ELF-1 (cell line): ENCODE measurements around the gene FGFRL1.
A peak's percentile ranks its signal among the peaks of the same experiment; 100 is the strongest.
"Not testable (repeated sequence)": the region's sequence is repeated elsewhere in the genome, so short reads cannot be mapped to it uniquely, and the experiment has no call there.

Experiments used
- DNase-seq: peaks from one replicate; pipeline ENCODE4 v3.0.0-alpha.2; 2016; ENCODE audit warnings: low read depth, low spot score

The FGFRL1 gene

DNA sequence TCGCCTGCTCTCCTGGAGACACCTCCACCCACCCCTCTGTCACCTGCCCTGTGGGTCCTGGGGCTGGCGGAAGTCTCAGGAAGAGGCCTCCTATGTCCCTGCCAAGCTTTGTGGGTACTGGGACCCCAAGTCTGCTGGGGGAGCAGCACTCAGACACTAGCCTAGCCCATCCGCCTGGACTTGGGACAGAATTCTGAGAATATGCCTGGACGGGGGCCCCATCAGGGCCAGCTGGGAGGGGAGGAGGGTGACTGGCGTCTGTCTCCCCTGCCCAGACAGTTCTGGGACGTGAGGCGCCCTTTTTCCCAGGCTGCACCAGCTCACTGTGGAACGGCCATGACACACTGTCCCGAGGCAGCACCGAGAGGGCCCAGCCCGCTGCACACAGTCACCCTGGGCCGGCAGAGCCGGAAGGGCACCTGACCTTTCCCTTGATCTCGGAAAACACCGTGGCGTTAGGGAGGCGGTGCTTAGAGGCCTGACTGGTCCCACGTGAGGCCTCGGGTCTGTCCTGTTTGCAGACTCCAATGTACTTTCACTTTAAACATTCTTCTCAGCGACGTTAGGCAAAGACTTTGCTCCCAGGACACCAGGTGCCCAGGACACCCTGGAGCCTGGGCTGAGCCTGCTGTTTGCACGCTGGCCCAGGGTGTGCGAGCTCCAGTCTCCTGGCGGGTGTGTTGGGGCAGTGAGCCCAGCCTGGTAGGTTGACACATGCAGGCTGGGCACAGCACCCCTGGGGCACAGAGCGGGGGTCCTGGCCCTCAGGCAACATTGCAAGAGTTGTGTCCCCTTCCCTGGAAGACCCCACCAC is 18.9 kb upstream of the FGFRL1 start:
- DNase-seq, result peak; percentile 53

DNA sequence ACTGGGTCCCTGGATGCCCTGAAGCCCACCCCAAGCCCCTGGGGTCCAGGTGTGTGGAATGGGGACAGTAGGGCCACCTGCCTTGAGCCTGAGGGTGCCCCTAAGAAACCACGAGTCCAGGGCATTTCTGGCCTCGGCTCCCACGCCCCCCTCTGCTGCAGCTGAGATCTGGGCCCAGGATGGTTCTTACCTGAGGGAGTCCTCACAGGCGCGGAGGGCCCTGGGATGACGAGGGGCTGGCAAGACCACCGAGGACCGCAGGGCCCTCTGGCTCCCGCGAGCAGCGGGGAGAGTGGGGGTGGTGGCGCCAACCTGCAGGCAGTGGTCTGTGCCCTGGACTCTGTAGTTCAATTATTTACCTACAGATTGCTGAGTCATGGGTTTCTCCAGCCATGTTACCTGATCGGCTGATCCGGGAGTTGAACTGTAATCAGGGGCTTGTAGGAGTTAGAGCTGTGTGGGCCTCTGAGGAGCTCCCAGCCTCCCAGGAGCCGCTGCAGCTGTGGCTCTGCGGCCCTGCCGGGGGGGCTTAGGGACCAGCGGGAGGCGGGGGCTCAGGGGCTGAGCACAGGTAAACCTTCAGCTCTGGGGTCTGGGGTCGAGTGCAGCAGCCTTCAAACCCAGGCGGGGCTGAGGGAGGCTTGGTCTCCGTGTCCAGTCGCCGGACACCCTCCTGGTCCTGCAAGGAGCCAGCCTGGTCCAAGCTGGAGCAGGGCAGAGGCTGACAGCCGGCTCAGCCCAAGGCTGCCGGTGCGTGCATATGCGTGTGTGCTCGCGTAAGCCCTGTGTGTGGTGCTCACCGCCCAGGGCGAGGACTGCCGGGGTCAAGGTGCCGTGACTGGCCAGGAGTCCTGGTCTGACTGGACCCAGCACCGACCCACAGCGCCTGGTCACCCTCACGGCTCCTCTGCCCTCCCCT is 18.1 kb upstream of the FGFRL1 start, which contains the start of gene SLC26A1:
SLC26A1 (minus strand) TSS at position 294 of the 919 bp plus-strand sequence. CDS start 1,701 bp downstream, outside the sequence.
- no peak for DNase-seq

DNA sequence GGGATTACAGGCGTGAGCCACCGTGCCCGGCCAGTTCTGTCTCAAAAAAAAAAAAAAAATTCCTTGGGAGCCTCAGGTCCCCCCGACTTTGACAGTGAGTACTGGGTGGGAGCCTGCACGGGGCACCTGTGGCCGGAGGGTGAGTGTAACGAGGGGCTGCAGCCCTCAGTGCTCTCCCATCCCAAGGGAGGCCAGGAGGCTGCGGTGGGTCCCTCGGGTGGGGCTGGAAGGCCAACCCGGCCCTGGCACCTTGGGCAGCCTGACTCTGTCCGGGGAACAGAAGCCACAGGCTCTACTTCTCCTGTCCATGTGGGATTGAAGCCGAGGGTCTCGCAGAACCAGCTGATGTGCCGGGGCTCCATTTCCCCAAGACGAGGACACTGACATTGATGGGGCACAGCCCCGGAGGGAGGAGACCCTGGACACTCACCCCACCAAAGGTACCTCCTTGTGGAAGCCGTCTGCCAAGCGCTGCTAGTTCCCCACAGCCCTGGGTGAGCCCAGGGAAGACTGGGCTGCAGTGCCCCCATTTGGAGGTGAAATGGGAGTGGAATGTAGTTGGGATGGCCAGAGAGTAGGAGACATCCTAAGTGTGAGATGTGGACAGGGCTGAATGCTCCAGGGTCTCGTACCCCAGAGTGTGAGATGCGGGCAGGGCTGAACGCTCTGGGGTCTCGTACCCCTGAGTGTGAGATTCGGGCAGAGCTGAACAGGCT is 16.0 kb upstream of the FGFRL1 start:
- DNase-seq, result no peak

DNA sequence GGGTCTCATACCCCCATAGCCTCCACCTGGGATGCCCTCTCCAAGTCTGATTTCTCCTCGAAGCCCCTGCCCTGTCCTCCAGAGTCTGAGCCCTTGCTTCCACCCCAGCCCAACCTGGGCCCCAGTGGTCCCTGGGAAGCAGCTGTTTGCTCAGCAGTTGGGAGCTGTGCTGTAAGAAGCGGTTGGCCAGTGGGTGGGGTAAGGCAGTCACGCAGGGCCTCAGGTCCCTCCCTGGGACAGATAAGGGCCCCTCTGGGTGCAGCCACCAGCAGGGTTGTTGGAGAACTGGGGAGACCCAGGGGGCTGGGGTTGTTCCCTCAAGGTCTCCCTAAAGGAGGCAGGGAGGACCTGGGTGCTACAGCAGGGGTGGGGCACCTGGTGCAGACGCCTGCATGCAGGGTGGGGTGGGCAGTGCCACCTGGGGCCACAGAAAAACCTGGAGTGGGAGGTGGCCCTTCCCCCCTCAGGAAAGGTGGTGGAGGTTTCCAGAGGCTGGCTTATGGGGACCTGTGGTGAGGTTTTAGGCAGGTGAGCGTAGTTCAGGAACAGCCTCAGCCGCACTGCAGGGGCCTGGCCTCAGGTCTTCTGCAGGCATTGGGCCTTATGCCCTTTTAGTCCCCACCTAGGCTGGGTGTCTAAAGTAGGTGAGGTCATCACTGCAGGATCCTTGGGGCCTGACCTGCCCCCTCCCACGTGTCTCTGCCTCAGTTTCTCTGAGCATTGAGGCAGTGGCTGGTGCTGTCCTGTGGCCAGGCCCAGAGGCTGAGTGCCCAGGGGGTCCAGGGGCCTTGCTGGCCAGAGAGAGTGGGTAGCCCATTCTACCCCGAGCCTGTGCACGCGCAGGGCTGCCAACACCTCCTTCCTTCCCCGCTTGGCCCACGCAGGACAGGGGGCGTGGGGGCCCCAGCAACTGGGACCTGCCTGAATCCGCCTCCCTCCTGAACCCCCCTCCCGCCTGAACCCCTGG is 15.1 kb upstream of the FGFRL1 start:
- no peak for DNase-seq

DNA sequence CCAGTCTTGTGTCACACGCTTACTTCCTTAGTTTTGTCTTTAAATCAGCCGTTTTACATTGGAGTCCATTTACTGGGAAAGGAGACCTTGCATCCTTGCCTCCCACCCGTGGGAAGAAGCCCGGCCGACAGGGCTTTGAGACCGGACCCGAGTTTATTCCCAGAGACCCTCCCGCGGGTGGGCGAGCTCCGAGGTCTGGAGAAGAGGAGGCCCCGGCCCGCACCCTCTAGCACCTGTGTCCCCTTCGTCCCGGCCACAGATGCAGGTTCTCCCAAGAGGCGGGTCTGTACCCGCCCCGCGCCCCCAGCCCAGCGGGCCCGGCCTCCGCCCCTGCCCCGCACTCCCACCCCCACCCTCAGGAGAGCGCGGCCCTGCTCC is 14.4 kb upstream of the FGFRL1 start:
- DNase-seq, result no peak

DNA sequence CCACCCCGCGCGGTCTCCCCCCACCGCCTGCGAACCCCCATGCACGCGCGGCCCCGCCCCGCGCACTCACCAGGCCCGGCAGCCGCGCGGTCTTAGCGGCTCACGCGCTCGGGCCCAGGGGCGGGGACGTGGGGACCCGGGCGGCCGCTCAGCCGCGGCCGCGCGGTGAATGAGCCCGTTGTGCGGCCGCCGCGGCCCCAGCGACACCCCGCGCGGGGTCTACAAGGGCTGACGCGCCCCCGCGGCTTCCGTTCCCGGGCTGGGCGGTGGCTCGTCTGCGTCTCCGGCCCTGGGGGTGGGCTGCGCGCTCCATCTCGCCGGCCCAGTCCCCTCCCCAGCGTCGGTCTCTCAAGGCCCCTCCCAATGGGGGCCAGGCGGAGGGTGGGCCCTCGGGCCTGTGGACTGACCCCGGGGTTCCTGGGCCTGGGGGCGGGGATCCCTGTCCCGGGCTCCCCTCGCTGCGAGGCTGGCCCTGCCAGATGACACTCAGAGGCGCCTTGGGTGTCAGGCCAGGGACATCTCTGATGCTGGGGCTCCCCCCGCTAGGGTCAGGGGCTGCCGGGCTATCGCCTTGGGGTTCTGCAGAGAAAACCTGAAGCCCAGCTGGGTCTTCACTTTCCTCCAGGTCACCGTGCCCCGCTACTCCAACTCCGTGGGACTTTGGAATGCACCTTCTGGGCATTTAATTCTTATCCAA is 13.9 kb upstream of the FGFRL1 start:
- DNase-seq, result no peak

DNA sequence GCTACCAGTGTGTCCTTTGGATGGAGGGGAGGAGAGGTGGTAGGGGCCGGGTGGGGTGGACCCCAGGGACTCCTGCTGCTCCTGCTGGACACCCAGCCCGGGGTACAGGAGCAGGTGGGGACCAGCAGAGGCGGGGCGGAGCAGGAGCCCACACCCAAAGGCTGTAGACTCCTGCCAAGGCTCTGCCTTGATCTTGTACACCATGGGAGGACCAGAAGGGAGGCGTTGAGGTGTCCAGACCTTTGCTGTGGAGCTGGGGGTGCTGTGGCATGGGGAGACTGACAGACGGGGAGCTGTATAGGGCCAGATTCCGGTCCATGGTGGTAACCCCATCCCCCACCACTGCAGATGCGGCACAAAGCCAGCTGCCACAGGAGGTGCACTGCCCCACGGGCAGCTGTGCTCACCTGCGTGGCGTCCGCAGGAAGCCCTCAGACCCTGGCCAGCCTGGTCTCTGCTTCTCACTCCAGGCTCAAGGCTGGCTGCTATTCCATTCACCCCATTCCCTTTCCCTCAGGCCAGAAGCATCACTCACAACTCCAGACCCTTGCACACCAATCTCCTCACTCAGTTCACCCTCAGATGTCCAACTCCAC is 13.2 kb upstream of the FGFRL1 start:
- DNase-seq, result no peak

DNA sequence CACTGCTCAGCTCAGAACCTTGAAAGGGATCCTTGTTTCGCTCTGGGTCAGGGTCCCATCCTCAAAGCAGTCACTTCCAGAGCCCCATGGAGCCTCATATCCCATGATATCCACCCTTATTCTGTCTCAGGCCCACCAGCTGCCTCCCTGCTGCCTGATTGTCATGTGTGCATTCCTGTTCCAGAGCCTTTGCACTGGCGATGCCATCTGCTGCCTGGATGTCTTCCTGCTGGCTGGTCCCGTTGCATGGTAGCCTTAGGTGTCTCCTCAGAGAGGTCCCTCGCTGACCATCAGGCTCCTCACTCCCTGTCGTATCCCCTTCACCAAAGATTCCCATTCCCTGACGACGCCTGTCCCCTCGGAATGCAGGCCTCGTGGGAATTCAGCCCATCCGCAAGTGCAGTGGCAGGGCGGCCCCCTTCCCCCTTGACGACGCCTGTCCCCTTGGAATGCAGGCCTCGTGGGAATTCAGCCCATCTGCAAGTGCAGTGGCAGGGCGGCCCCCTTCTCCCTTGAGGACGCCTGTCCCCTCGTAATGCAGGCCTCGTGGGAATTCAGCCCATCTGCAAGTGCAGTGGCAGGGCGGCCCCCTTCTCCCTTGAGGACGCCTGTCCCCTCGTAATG is 12.1 kb upstream of the FGFRL1 start:
- not testable (repeated sequence) for DNase-seq

DNA sequence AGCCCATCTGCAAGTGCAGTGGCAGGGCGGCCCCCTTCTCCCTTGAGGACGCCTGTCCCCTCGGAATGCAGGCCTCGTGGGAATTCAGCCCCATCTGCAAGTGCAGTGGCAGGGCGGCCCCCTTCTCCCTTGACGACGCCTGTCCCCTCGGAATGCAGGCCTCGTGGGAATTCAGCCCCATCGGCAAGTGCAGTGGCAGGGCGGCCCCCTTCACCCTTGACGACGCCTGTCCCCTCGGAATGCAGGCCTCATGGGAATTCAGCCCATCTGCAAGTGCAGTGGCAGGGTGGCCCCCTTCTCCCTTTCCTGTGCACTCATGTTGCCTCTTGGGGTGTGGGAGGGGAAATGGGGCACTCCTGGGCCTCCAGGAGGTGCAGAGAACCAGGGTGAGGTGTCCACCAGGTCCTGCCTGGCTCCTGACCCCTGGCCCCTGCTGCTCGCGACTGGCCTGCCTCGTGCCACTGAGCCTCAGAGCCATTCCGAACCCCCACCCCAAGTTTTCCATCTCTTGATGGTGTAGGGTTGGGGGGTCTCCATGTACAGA is 11.5 kb upstream of the FGFRL1 start:
- no peak for DNase-seq

DNA sequence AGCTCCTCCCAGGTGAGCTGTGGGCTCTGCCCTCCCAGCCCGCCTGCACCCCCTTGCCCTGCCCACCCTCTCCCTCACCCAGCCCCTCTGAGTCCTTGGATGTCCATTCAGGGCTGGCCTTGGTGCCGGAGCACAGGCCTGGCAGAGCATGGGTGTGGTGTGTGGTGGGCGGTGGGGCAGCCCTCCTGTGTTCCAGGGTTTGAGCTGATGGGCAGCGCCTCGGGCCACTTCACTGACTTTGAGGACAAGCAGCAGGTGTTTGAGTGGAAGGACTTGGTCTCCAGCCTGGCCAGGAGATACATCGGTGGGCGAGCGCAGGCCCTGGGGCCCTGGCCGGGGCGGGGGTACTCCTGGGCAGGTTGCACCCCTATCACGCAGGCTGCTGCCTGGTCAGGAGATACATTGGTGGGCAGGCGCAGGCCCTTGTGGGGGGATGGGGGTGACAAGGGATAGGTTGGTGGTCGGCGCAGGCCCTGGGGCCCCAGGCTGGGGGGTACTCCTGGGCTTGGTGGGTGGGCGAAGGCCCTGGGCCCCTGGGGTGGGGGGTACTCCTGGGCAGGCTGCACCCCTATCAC is 10.7 kb upstream of the FGFRL1 start:
- DNase-seq, result no peak

DNA sequence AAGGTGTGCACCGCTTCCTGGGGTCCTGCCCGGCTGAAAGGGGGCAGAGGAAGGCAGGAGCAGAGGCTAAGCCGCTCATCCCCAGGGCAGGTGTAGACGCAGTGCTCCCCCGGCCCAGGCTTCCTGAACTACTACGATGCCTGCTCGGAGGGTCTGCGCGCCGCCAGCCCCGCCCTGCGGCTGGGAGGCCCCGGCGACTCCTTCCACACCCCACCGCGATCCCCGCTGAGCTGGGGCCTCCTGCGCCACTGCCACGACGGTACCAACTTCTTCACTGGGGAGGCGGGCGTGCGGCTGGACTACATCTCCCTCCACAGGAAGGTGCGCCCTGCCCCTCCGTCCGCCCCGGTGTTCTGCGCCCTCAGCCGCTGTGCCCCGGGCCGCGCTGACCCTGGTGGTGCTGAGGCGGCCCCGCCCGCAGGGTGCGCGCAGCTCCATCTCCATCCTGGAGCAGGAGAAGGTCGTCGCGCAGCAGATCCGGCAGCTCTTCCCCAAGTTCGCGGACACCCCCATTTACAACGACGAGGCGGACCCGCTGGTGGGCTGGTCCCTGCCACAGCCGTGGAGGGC is 9.8 kb upstream of the FGFRL1 start:
- DNase-seq, result no peak

DNA sequence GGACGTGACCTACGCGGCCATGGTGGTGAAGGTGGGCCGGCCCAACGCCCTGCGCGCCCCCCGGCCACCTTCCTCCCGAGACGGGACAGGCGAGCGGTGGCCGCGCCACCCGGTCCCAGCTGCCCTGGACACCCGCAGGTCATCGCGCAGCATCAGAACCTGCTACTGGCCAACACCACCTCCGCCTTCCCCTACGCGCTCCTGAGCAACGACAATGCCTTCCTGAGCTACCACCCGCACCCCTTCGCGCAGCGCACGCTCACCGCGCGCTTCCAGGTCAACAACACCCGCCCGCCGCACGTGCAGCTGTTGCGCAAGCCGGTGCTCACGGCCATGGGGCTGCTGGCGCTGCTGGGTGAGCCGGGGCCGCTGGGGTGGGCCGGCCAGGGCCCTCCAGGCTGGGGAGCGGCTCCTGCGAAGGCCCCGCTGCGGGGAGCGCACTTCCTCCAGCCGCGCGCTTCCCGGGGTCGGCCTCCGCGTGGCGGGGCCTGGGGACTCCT is 9.2 kb upstream of the FGFRL1 start:
- peak; percentile 37 for DNase-seq

DNA sequence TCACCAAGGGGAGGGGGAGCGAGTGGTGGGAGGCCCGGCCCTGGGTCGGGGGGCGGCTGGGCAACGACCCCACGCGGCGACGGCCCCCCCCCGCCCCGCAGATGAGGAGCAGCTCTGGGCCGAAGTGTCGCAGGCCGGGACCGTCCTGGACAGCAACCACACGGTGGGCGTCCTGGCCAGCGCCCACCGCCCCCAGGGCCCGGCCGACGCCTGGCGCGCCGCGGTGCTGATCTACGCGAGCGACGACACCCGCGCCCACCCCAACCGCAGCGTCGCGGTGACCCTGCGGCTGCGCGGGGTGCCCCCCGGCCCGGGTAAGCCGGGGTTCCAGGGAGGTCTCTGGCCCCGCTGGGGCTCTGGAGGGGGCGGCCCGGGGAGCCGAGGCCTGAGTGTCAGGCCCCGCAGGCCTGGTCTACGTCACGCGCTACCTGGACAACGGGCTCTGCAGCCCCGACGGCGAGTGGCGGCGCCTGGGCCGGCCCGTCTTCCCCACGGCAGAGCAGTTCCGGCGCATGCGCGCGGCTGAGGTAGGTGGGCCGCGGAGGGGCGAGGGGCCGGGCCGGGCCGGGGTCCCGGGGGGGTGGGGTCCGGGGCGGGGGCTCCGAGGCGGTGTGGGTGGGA is 8.7 kb upstream of the FGFRL1 start:
- no peak for DNase-seq

DNA sequence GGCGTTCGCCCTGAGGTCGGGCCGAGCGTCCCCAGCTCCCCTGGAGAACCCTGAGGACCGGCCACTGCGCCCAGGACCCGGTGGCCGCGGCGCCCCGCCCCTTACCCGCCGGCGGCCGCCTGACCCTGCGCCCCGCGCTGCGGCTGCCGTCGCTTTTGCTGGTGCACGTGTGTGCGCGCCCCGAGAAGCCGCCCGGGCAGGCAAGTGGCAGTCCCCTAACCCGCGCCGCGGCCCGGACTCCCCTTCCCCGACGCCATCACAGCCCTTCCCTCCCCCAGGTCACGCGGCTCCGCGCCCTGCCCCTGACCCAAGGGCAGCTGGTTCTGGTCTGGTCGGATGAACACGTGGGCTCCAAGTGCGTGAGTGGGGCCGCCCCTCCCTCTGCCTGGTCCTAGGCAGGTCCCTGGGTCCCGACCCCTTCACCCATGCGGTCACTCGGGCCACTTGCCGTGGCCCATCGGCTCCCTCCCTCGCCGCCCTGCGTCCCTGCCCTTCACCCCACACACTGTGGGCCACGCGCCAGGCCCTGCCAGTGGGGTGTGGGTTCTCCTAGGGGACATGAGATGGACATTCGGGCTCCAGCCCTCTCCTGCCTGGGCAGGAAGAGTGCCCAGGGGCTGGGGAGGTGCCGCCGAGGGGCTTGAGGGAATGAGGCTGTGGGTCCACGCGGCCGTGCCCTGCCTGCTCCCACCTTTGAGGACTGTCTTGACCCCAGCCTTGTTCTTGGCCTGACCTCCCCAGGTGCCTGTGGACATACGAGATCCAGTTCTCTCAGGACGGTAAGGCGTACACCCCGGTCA is 8.0 kb upstream of the FGFRL1 start:
- no peak for DNase-seq

DNA sequence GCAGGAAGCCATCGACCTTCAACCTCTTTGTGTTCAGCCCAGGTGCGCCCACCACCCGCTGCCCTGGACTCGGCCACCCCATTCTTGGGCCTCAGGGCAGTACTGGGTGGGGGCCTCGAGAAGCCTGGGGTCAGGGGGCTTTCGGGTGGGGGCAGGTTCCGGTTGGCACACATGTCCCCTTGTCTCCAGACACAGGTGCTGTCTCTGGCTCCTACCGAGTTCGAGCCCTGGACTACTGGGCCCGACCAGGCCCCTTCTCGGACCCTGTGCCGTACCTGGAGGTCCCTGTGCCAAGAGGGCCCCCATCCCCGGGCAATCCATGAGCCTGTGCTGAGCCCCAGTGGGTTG is 7.4 kb upstream of the FGFRL1 start:
- no peak for DNase-seq

DNA sequence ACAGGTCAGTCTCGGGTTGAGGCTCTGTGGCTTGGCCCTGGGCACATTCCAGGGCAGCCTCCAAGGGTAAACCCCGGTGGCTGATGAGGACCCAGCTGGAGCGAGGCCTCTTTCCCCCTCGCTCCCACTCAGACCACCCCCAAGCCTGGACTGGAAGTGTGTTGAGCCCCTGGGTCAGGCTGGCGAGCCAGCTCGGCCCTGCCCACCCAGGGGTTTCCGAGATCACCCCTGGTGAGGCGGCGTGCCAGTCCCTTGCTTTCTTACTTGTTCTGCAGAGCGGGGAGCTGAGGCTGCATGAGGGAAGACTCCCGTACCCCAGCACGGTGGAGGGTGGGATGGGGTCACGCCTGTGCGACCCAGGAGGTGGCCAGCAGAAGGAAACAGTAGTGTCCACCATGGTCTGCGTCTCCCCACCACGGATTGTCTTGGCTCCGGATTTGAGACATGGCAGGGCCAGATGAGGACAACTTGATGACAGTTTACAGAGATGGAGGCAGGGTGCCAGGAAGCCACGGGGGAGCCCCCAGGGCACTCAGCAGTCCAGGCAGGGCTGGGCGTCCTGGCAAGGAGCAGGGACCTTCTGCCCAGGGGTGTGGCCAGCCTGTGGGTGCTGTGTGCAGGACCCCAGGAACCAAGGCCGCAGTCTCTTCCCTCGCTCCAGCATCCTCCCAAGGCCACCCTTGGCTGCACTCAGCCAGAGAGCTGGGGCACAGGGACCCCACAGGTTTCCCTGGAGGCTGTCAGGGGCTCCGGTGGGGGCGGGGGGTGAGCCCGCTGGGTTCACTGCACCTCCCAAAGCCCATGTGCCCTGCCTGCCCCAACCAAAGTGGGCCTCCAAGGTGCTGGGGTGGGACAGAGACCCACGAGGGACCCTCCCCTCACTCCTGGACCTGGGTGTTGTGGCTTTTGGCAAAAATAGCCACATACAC is 6.6 kb upstream of the FGFRL1 start:
- DNase-seq, result no peak
